ENCODE results near the gene DNAJC5. TPM values are rescaled to one million over a fixed set of nuclear protein-coding genes. Genes with fewer than 3 reads are reported as not detected.

Gene DNAJC5
- total RNA-seq, 1 donor from 2014 or later = 46.4 TPM

DNA sequence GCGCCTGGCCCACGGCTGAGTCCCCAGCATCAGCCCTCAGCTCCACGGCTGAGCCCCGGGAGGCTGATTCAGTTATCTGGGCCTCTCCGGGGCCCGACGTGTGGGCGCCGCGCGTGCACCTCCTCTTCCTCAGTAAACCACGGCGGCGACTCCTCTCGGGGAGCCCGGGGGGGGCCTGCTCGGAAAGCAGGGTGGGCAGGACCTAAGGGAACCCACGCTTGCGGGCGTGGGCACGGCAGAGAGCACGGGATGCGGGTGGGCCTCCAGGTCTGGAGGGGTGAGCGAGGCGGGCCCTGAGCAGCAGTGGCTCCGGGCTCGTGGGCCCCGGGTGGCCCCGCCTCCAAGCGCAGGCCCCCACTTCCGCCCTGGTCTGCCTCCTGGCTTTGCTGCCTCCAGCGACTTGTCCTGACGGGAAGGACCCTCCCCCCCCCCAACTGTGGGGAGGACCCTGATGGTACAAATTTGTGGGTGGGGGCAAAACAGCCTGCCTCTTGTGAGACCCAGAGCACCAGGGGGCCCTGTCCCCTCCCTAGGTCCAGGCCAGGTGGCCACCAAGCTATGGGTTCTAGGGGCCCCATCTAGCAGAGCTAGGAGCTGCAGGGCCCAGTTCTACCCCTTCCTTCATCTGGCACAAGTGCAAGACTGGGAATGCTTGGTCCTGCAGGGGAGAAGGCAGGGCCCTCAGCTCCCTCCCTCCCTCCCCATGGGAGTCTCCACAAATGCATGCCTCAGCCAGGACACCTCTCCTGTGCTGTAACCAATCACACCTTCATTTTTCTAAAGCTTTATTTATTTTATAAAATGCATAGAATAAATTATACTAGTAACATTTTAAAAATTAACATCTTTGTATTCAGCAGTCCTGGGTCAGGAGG is 44.4 kb downstream of the DNAJC5 start:
- TF ChIP-seq, protein P1, sequence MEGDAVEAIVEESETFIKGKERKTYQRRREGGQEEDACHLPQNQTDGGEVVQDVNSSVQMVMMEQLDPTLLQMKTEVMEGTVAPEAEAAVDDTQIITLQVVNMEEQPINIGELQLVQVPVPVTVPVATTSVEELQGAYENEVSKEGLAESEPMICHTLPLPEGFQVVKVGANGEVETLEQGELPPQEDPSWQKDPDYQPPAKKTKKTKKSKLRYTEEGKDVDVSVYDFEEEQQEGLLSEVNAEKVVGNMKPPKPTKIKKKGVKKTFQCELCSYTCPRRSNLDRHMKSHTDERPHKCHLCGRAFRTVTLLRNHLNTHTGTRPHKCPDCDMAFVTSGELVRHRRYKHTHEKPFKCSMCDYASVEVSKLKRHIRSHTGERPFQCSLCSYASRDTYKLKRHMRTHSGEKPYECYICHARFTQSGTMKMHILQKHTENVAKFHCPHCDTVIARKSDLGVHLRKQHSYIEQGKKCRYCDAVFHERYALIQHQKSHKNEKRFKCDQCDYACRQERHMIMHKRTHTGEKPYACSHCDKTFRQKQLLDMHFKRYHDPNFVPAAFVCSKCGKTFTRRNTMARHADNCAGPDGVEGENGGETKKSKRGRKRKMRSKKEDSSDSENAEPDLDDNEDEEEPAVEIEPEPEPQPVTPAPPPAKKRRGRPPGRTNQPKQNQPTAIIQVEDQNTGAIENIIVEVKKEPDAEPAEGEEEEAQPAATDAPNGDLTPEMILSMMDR (conservative IDR thresholded peaks at IDR 0.05; ENCODE audit: low read depth, low read length) = no peak
- DNase-seq (ENCODE audit: low read depth) = no peak
- H3K4me3 ChIP-seq (ENCODE audit: low read depth, low read length) = no peak overlapping the region

DNA sequence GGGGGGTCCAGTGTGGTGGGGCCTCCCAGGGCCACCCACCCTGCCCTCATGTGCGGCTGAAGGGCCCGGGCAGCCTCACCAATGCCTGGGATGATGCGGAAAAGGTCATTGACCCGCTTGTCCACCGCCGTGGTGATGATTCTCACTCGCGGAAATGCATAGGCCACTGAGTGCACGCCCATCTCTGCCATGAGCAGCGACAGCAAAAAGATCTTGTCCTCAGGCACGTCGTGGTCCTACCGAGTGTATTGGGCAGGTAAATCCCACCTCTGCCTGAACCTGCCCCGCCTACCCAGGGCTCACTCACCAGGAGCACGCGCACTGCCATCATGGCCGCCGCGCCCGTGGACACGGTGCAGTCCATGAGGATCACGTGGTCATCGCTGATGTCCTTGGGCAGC is 45.1 kb downstream of the DNAJC5 start:
- no peak overlapping the region for H3K4me3 ChIP-seq (ENCODE audit: low read depth, low read length)
- TF ChIP-seq, protein P1 (conservative IDR thresholded peaks at IDR 0.05; ENCODE audit: low read depth, low read length) = no peak

GRCh38 chr20:63940472-63941266 is 45.7 kb downstream of the DNAJC5 start:
- TF ChIP-seq, protein P1 (conservative IDR thresholded peaks at IDR 0.05; ENCODE audit: low read depth, low read length) = no peak
- DNase-seq (ENCODE audit: low read depth) = no peak
- H3K4me3 ChIP-seq (ENCODE audit: low read depth, low read length) = no peak overlapping the region

More for the DNA sequence above, 45.1 kb downstream of the DNAJC5 start:
- DNase-seq (ENCODE audit: low read depth) = no peak

DNA sequence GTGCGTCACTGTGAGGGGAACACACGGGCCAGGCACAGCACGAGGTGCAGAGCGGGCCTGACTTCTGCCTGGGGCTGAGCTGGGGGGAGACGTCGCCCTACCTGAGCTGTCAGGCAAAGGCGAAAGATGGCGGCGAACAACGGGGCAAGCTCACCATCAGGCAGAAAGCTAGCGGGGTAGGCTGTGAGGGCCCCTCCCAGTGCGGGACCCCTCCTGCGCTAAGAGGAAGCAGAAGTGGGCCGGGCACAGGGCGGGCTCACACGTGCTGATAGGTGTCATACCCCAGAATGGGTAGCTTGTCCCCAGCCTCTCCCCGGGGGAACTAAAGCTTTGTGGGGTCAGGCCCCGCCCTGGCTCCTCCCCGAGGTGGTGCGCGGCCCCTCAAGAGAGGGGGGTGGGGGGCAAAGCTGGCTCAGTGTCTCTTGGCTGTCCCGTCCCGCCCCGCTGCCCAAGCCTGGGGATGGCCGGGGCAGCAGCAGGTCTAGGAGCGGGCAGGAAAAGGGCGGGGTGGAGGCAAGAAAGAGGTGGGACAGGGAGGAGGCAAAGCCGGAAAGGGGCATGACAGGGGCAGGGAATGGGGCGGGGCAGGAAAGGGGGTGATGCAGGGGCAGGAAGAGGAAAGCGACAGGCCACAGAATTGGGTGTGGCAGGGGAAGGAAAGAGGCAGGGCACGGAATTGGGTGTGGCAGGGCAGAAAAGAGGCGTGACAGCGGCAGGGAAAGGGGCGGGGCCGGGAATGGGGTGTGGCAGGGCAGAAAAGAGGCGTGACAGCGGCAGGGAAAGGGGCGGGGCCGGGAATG is 46.6 kb downstream of the DNAJC5 start:
- no peak overlapping the region for H3K4me3 ChIP-seq (ENCODE audit: low read depth, low read length)
- no peak for DNase-seq (ENCODE audit: low read depth)
- TF ChIP-seq, protein P1 (conservative IDR thresholded peaks at IDR 0.05; ENCODE audit: low read depth, low read length) = no peak

GRCh38 chr20:63942250-63942951 is 47.5 kb downstream of the DNAJC5 start:
- TF ChIP-seq, protein P1 (conservative IDR thresholded peaks at IDR 0.05; ENCODE audit: low read depth, low read length) = no peak
- H3K4me3 ChIP-seq (ENCODE audit: low read depth, low read length) = no peak overlapping the region
- no peak for DNase-seq (ENCODE audit: low read depth)
